Nephron (organoid): ENCODE results near the gene TSPAN11.

Experiments
- H3K27ac Mint-ChIP-seq, 3 experiments: 2 replicates each; pipeline ENCODE4 v1.8.0; 2020; ENCODE audit warnings: mixed read lengths in 3 of 3, mild to moderate bottlenecking in 2 of 3, moderate library complexity in 1 of 3
- H3K27me3 Mint-ChIP-seq: 2 replicates; pipeline ENCODE4 v1.8.0; 2021; ENCODE audit warnings: low read depth, mild to moderate bottlenecking, moderate library complexity, mixed read lengths
- H3K36me3 Mint-ChIP-seq: 2 replicates; pipeline ENCODE4 v1.8.0; 2020; ENCODE audit warnings: low read depth, mixed read lengths
- H3K4me1 Mint-ChIP-seq: 2 replicates; pipeline ENCODE4 v1.8.0; 2020; ENCODE audit warnings: mixed read lengths
- H3K4me3 Mint-ChIP-seq, 3 experiments: 2 replicates each; pipeline ENCODE4 v1.8.0; 2020; ENCODE audit warnings: mild to moderate bottlenecking in 3 of 3, mixed read lengths in 3 of 3, moderate library complexity in 2 of 3
- H3K9me3 Mint-ChIP-seq: 2 replicates; pipeline ENCODE4 v1.8.0; 2020; ENCODE audit warnings: mixed read lengths
- CTCF ChIP-seq, 3 experiments: fragments of 200-600 bp; sonication (generic); IDR thresholded peaks; one replicate each; pipeline ENCODE4 v1.5.0; 2021; ENCODE audit warnings: antibody characterized with exemption in 3 of 3; ENCODE audit not compliant: unreplicated experiment in 3 of 3

The TSPAN11 gene

GRCh38 chr12:31041033-31041564 lies 114.6 kb downstream of the TSPAN11 start:
- Mint-ChIP-seq H3K4me3 (no peak overlapping the region), H3K27ac (no peak overlapping the region), H3K27me3 (peaks cover 3% of the 10 kb centered on the region), H3K9me3 (no peaks in the 10 kb centered on the region), H3K4me1 (no peaks in the 10 kb centered on the region), H3K36me3 (no peaks in the 10 kb centered on the region)
- TF ChIP-seq CTCF (IDR thresholded peaks at IDR 0.05; ENCODE audit: unreplicated experiment in 3 of 3): no peak
